NT2/D1 (cell line): ENCODE measurements around the gene SGCE.

Source experiments
- SUZ12 ChIP-seq: IDR thresholded peaks from 2 replicates; pipeline ENCODE4 v1.6.1; 2011; ENCODE audit not compliant: insufficient read length, insufficient read depth; ENCODE audit errors: extremely low read depth
- YY1 ChIP-seq: IDR thresholded peaks from 2 replicates; pipeline ENCODE4 v1.6.1; 2011; ENCODE audit not compliant: insufficient read length, insufficient read depth

DNA sequence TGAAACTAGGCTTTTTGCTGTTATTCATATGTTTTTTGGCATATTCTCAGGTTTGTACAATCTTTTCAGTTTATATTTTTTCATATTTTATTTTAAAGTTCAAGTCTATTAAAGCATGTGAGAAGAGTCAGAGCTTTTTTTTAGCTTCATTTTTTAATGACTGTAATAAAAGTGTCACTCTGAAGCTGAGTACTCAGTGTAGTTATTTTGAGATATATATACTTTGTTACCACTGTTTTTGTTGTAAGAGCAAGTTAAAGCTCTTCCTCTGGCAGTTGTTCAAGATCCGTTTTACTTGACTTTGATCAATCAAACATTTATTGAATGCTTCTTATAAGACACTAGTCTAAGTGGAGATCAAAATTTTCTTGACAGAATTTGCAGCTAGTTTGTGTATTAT is 108.8 kb downstream of the SGCE start:
- TF ChIP-seq YY1 (no peak), SUZ12 (no peak)
